ENCODE data around the gene SCYL1. TPM values are rescaled to one million over a fixed set of nuclear protein-coding genes. Genes with fewer than 3 reads are reported as not detected.
A peak's percentile ranks its signal among the peaks of the same experiment; 100 is the strongest.

Gene SCYL1
- total RNA-seq, 4 donors from 2014 or later: 109 to 128 (median 112) TPM

DNA sequence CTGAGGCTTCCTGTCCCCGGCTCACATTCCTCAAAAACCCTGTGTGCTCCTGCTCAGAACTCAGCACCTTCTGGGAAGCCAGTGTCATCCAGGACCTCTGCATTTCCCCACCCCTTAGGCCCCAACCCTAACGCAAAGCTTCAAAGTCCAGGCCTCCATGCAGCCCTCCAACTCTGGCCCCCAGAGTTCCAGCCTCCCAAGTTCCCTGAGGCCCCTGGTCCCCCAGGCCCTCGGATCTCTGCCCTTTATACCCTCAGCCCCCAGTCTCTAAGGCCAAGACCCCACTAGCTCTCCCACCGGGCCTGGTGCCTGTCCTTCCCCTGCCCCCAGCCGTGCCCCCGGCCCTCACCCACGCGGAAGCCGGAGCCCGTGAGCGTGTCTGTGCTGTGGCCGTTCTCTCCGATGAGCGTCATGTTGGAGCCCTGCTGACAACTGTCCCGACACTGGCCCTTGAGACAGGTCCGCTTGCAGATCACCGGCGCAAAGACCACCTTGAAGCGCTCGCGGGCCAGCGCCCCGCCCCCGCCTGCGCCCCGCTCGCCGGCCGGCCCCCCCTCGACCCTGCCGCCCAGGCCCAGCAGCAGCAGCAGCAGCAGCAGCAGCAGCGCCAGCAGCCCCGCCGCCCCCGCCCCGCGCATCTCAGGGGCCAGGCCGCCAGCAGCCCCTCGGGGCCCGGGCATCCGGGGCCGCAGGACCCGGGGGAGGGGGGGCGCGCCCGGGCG, 32.6 kb downstream of the SCYL1 start:
- Histone ChIP-seq H3K9me3 (no peaks in the 10 kb centered on the region), H3K4me3 (peak overlapping the region; percentile 55 to 64 (median 60)), H3K27ac (peak overlapping the region; percentile 95 to 98 (median 98)), H3K36me3 (peaks cover 0 to 18% (median 0%) of the 10 kb centered on the region in 3 donors), H3K4me1 (peaks cover 0 to 80% (median 68%) of the 10 kb centered on the region in 4 donors), H3K27me3 (no peaks in the 10 kb centered on the region)
- no peak for TF ChIP-seq EP300 (IDR thresholded peaks at IDR 0.05)
- TF ChIP-seq, protein P1, sequence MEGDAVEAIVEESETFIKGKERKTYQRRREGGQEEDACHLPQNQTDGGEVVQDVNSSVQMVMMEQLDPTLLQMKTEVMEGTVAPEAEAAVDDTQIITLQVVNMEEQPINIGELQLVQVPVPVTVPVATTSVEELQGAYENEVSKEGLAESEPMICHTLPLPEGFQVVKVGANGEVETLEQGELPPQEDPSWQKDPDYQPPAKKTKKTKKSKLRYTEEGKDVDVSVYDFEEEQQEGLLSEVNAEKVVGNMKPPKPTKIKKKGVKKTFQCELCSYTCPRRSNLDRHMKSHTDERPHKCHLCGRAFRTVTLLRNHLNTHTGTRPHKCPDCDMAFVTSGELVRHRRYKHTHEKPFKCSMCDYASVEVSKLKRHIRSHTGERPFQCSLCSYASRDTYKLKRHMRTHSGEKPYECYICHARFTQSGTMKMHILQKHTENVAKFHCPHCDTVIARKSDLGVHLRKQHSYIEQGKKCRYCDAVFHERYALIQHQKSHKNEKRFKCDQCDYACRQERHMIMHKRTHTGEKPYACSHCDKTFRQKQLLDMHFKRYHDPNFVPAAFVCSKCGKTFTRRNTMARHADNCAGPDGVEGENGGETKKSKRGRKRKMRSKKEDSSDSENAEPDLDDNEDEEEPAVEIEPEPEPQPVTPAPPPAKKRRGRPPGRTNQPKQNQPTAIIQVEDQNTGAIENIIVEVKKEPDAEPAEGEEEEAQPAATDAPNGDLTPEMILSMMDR (IDR thresholded peaks at IDR 0.05): no peak
- TF ChIP-seq POLR2A (IDR thresholded peaks at IDR 0.05): no peak
- WGBS, 2 donors: 1 to 11% methylated on average over 21 to 23 of the region's 47 CpGs
- no peak for DNase-seq (ENCODE audit: low spot score in 2 of 2)

DNA sequence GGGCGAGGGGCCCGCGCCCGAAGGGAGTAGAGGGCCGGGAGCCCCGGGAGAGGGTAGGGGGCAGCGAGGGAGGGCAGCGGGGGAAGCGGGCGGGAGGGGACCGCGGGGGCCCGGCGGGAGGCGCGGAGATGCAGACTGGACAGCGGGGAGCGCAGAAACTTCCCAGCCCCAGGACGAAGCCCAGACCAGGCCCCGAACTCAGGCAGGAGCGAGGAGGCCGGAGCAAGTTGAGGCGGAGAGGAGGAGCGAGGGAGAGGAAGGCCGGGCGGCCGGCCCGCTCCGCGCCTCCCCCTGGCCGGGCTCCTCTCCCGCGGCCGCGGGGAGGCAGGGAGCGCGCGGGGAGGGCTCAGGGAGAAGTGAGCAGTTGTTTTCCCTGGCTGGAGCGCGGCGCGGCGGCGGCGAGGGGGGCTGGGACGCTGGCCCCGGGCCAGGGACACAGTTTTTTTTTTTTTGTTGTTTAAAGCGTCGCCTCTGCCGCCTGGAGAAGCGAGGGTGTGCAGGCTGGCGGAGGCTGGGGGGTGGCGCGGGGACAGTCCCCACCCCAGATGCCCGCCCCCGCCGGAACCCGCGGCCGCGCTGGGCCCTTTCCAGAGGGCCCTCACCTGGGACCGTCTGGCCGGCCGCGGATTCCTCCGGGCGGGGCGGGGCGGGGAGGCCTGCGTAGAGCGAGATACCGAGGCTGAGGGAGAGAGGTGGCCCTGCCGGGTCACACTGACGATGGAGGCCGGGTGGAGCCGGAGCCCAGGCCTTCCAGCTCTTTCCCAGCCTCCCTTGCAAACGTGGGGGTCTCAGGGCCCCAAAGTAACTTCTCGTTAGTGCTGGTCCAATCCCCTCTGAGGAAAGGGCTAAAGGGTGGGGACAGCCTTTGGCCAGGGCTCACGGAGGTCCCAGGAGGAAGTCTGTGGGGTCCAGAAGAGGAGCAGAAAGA, 33.4 kb downstream of the SCYL1 start, which contains the start of gene LTBP3:
Gene LTBP3 (minus strand): TSS at position 358 of the 928 bp plus-strand sequence. CDS start 400 bp downstream, outside the sequence.
- TF ChIP-seq EP300 (IDR thresholded peaks at IDR 0.05): peak; percentile 25 to 82
- TF ChIP-seq, protein P1 (IDR thresholded peaks at IDR 0.05): peak in 1 of 5 experiments; percentile 28
- TF ChIP-seq POLR2A (IDR thresholded peaks at IDR 0.05): peak in 1 of 2 donors; percentile 39

DNA sequence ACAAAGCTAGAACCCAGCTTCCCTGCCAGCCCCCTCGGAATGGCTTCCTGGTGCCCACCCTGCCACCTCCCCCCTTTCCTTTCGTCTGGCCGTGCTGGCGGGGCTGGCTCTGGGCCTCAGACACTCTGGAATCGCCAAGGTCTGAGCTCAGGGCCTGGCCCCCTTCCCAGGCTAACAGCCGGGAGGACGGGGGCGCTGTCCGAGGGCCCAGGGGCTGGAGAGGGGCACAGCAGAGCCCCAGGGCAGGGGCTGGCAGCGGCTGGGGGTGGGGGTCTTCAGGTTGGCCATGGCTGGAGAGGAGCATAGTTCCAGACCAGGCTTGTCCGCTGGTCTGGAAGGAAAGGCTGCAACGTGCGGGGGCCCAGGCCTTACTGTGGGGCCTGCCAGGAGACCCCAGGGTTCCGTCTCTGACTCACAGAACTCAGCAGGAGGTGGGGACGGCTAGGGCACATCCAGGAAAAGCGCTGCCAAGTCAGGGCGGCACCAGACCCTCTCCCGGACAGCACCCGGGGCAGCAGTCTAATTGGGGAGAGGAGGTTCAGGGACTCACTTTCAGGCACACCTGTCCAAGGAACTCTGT, 34.1 kb downstream of the SCYL1 start:
- DNase-seq (ENCODE audit: low spot score in 2 of 2): no peak
- Histone ChIP-seq H3K36me3 (peaks cover 0 to 2% (median 0%) of the 10 kb centered on the region in 3 donors), H3K4me3 (peak overlapping the region; percentile 55 to 64 (median 60)), H3K9me3 (no peaks in the 10 kb centered on the region), H3K27ac (peak overlapping the region; percentile 95 to 98 (median 98)), H3K4me1 (peaks cover 0 to 64% (median 57%) of the 10 kb centered on the region in 4 donors), H3K27me3 (no peaks in the 10 kb centered on the region)
- WGBS, 2 donors: 16 to 27% methylated on average over 7 to 11 of the region's 19 CpGs
- TF ChIP-seq, protein P1 (IDR thresholded peaks at IDR 0.05): no peak
- peak in 1 of 2 donors; percentile 23 for TF ChIP-seq EP300 (IDR thresholded peaks at IDR 0.05)

More for the DNA sequence above, 33.4 kb downstream of the SCYL1 start, which contains the start of gene LTBP3:
- H3K9me3 ChIP-seq: no peaks in the 10 kb centered on the region
- peak within 1 kb of the TSS; percentile 55 to 64 (median 60) for H3K4me3 ChIP-seq
- peak within 1 kb of the TSS; percentile 95 to 98 (median 98) for H3K27ac ChIP-seq
- peaks cover 0 to 10% (median 0%) of the 10 kb centered on the region in 3 donors for H3K36me3 ChIP-seq
- 1% methylated on average over 68 of the region's 79 CpGs for WGBS, 2 donors
- H3K27me3 ChIP-seq: no peaks in the 10 kb centered on the region
- peaks cover 0 to 72% (median 64%) of the 10 kb centered on the region in 4 donors for H3K4me1 ChIP-seq
- peak; percentile 70 to 80 for DNase-seq (ENCODE audit: low spot score in 2 of 2)

DNA sequence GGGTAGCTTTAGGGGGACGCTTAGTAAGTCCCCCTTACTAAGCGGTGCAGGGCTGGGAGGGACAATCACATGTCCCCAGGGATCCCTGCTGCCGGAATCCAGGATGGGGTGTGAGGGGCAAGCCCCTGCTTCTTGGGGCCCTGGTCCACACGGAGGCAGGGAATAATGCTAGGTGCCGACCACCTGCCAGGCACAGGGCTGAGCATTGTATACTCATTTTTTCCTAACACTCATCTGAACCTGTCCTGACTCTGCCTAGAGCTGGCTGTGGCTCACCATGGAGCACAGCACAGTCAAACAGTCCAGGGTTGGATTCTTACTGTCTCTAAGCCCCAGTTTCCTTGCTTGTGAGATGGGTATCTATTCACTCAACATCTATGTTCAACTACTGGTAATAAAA, 34.7 kb downstream of the SCYL1 start:
- Histone ChIP-seq H3K4me3 (no peak overlapping the region), H3K27ac (peak overlapping the region; percentile 95 to 98 (median 98)), H3K36me3 (no peaks in the 10 kb centered on the region), H3K4me1 (peaks cover 0 to 59% (median 53%) of the 10 kb centered on the region in 4 donors), H3K9me3 (no peaks in the 10 kb centered on the region), H3K27me3 (no peaks in the 10 kb centered on the region)
- WGBS, 2 donors: 63 to 65% methylated on average over 5 of the region's 5 CpGs
- DNase-seq (ENCODE audit: low spot score in 2 of 2): no peak
- no peak for TF ChIP-seq EP300 (IDR thresholded peaks at IDR 0.05)
- TF ChIP-seq POLR2A (IDR thresholded peaks at IDR 0.05): no peak
- TF ChIP-seq, protein P1 (IDR thresholded peaks at IDR 0.05): no peak

All from tibial nerve (tissue), 4 donors.